ENCODE data around the gene WDR6.

The WDR6 gene

GRCh38 chr3:49007068-49007770, at the start of gene WDR6:
Gene WDR6 (plus strand): TSS chr3:49007391. CDS start chr3:49007432, 41 bp downstream.
- H3K9ac ChIP-seq (ENCODE audit: low read length), result peak within 1 kb of the TSS; percentile 95
- peak; percentile 63 for TF ChIP-seq CTCF (IDR thresholded peaks at IDR 0.05; ENCODE audit: low read depth, low read length)
- no peak for TF ChIP-seq EZH2phosphoT487 (IDR thresholded peaks at IDR 0.05; ENCODE audit: low read depth)
- H3K27me3 ChIP-seq (ENCODE audit: low read depth, low read length), result no peaks in the 10 kb centered on the region
- peak within 1 kb of the TSS; percentile 84 for H3K4me3 ChIP-seq (ENCODE audit: low read length)
- peak within 1 kb of the TSS; percentile 91 for H3K4me2 ChIP-seq (ENCODE audit: low read length)
- peaks cover 12% of the 10 kb centered on the region for H3K36me3 ChIP-seq (replicated peaks; ENCODE audit: low read depth, low read length)
- H3K79me2 ChIP-seq (ENCODE audit: low read length), result peaks cover 48% of the 10 kb centered on the region
- H3K9me3 ChIP-seq (ENCODE audit: insufficient read depth, low read length), result no peaks in the 10 kb centered on the region
- H3K4me1 ChIP-seq (ENCODE audit: low read length), result peaks cover 14% of the 10 kb centered on the region
- peaks cover 28% of the 10 kb centered on the region for H4K20me1 ChIP-seq (ENCODE audit: insufficient read depth, low read length)
- peak within 1 kb of the TSS; percentile 79 for H3K27ac ChIP-seq (ENCODE audit: low read length)
- H2AFZ ChIP-seq (ENCODE audit: low read depth, low read length), result no peak within 1 kb of the TSS; the same call in 1 of the 2 replicates

GRCh38 chr3:48960841-48961413, 46.3 kb upstream of the WDR6 start:
- H3K79me2 ChIP-seq (ENCODE audit: low read length), result peaks cover 24% of the 10 kb centered on the region
- H3K9ac ChIP-seq (ENCODE audit: low read length), result no peak overlapping the region
- peaks cover 4% of the 10 kb centered on the region; the same call in 1 of the 2 replicates for H4K20me1 ChIP-seq (ENCODE audit: insufficient read depth, low read length)
- H3K4me3 ChIP-seq (ENCODE audit: low read length), result no peak overlapping the region
- peaks cover 18% of the 10 kb centered on the region for H3K36me3 ChIP-seq (replicated peaks; ENCODE audit: low read depth, low read length)
- no peak overlapping the region for H3K4me2 ChIP-seq (ENCODE audit: low read length)
- no peak overlapping the region for H3K27ac ChIP-seq (ENCODE audit: low read length)
- no peaks in the 10 kb centered on the region for H3K9me3 ChIP-seq (ENCODE audit: insufficient read depth, low read length)
- no peak overlapping the region for H2AFZ ChIP-seq (ENCODE audit: low read depth, low read length)
- H3K4me1 ChIP-seq (ENCODE audit: low read length), result no peaks in the 10 kb centered on the region
- no peaks in the 10 kb centered on the region for H3K27me3 ChIP-seq (ENCODE audit: low read depth, low read length)
- no peak for TF ChIP-seq CTCF (IDR thresholded peaks at IDR 0.05; ENCODE audit: low read depth, low read length)
- no peak for TF ChIP-seq EZH2phosphoT487 (IDR thresholded peaks at IDR 0.05; ENCODE audit: low read depth)

- Histone ChIP-seq H3K4me1 (ENCODE audit: low read length) (no peaks in the 10 kb centered on the region), H3K27ac (ENCODE audit: low read length) (no peak overlapping the region), H3K27me3 (ENCODE audit: low read depth, low read length) (no peaks in the 10 kb centered on the region), H2AFZ (ENCODE audit: low read depth, low read length) (no peak overlapping the region), H3K79me2 (ENCODE audit: low read length) (peaks cover 16% of the 10 kb centered on the region), H3K4me2 (ENCODE audit: low read length) (no peak overlapping the region), H3K36me3 (replicated peaks; ENCODE audit: low read depth, low read length) (peaks cover 28% of the 10 kb centered on the region), H3K9me3 (ENCODE audit: insufficient read depth, low read length) (no peaks in the 10 kb centered on the region), H4K20me1 (ENCODE audit: insufficient read depth, low read length) (peaks cover 2% of the 10 kb centered on the region; the same call in 1 of the 2 replicates), H3K9ac (ENCODE audit: low read length) (no peak overlapping the region), H3K4me3 (ENCODE audit: low read length) (no peak overlapping the region)
- TF ChIP-seq CTCF (IDR thresholded peaks at IDR 0.05; ENCODE audit: low read depth, low read length), result no peak
- TF ChIP-seq EZH2phosphoT487 (IDR thresholded peaks at IDR 0.05; ENCODE audit: low read depth), result no peak
These were observed 44.9 kb upstream of the WDR6 start for GRCh38 chr3:48962340-48962739.

- Histone ChIP-seq H4K20me1 (ENCODE audit: insufficient read depth, low read length) (no peaks in the 10 kb centered on the region), H3K9ac (ENCODE audit: low read length) (no peak overlapping the region), H3K27ac (ENCODE audit: low read length) (no peak overlapping the region), H3K4me2 (ENCODE audit: low read length) (no peak overlapping the region), H3K27me3 (ENCODE audit: low read depth, low read length) (no peaks in the 10 kb centered on the region), H3K36me3 (replicated peaks; ENCODE audit: low read depth, low read length) (peaks cover 29% of the 10 kb centered on the region), H3K4me3 (ENCODE audit: low read length) (no peak overlapping the region), H2AFZ (ENCODE audit: low read depth, low read length) (no peak overlapping the region), H3K9me3 (ENCODE audit: insufficient read depth, low read length) (no peaks in the 10 kb centered on the region), H3K4me1 (ENCODE audit: low read length) (no peaks in the 10 kb centered on the region), H3K79me2 (ENCODE audit: low read length) (peaks cover 10% of the 10 kb centered on the region)
- TF ChIP-seq EZH2phosphoT487 (IDR thresholded peaks at IDR 0.05; ENCODE audit: low read depth), result no peak
- no peak for TF ChIP-seq CTCF (IDR thresholded peaks at IDR 0.05; ENCODE audit: low read depth, low read length)
These were observed 44.3 kb upstream of the WDR6 start for GRCh38 chr3:48962939-48963338.
